KBM-7 (cell line): ENCODE data around the gene ATP5PO.

Experiments
- DNase-seq: peaks from one replicate; pipeline ENCODE4 v3.0.0-alpha.2; 2015
- in situ Hi-C: fragments of 300-500 bp; cut with MboI; formaldehyde crosslinking; loops from 2 replicates; pipeline ENCODE4 v1.14.3; 2020; ENCODE audit warnings: low sequenced_read_pairs, low pct_unique_long_range_greater_than_20kb, mixed read lengths

ATP5PO gene

GRCh38 chr21:33908760-33909159 lies 6.8 kb downstream of the ATP5PO start:
- in situ Hi-C loops = loop anchor here (25.0 kb wide), 1 partner anchor 704 kb away; the partner anchor contains the start of gene RCAN1
- DNase-seq = no peak

- no peak for DNase-seq
- in situ Hi-C loops = loop anchor here (25.0 kb wide), 1 partner anchor 708 kb away; the partner anchor contains the start of gene RCAN1
These were observed 11.6 kb downstream of the ATP5PO start for GRCh38 chr21:33904041-33904440.

GRCh38 chr21:33902349-33902748 lies 13.3 kb downstream of the ATP5PO start:
- no peak for DNase-seq
- in situ Hi-C loops = loop anchor here (25.0 kb wide), 1 partner anchor 710 kb away; the partner anchor contains the start of gene RCAN1

- DNase-seq = peak; percentile 57
- in situ Hi-C loops = loop anchor here (25.0 kb wide), 1 partner anchor 711 kb away; the partner anchor contains the start of gene RCAN1
These were observed 14.0 kb downstream of the ATP5PO start for GRCh38 chr21:33901412-33902288.

- in situ Hi-C loops = no loop called here
- no peak for DNase-seq
These were observed 16.4 kb downstream of the ATP5PO start for GRCh38 chr21:33899199-33899598.

- DNase-seq = no peak
- in situ Hi-C loops = no loop called here
These were observed 17.0 kb downstream of the ATP5PO start for GRCh38 chr21:33898586-33898985.

GRCh38 chr21:33897739-33898138 lies 17.9 kb downstream of the ATP5PO start:
- no peak for DNase-seq
- in situ Hi-C loops = no loop called here

- no peak for DNase-seq
- in situ Hi-C loops = no loop called here
These were observed 18.5 kb downstream of the ATP5PO start for GRCh38 chr21:33897098-33897497.

- no peak for DNase-seq
- in situ Hi-C loops = no loop called here
These were observed 18.9 kb downstream of the ATP5PO start for GRCh38 chr21:33896691-33897090.

GRCh38 chr21:33895356-33895755 lies 20.2 kb downstream of the ATP5PO start:
- no peak for DNase-seq
- in situ Hi-C loops = no loop called here

GRCh38 chr21:33894736-33895288 lies 20.8 kb downstream of the ATP5PO start:
- in situ Hi-C loops = no loop called here
- peak; percentile 87 for DNase-seq

- in situ Hi-C loops = no loop called here
- DNase-seq = no peak
These were observed 21.7 kb downstream of the ATP5PO start for GRCh38 chr21:33893917-33894316.

GRCh38 chr21:33892853-33893252 lies 22.8 kb downstream of the ATP5PO start:
- no peak for DNase-seq
- in situ Hi-C loops = no loop called here

GRCh38 chr21:33890187-33890586 lies 25.4 kb downstream of the ATP5PO start:
- in situ Hi-C loops = no loop called here

GRCh38 chr21:33886321-33886720 lies 29.3 kb downstream of the ATP5PO start:
- no peak for DNase-seq
- in situ Hi-C loops = no loop called here

More at GRCh38 chr21:33890187-33890586, 25.4 kb downstream of the ATP5PO start:
- no peak for DNase-seq

- DNase-seq = no peak
- in situ Hi-C loops = no loop called here
These were observed 30.5 kb downstream of the ATP5PO start for GRCh38 chr21:33885172-33885514.

- in situ Hi-C loops = no loop called here
- no peak for DNase-seq
These were observed 31.0 kb downstream of the ATP5PO start for GRCh38 chr21:33884376-33885171.

- in situ Hi-C loops = no loop called here
- DNase-seq = no peak
These were observed 32.5 kb downstream of the ATP5PO start for GRCh38 chr21:33883118-33883517.

- DNase-seq = no peak
- in situ Hi-C loops = no loop called here
These were observed 33.7 kb downstream of the ATP5PO start for GRCh38 chr21:33881689-33882440.
